ENCODE data around the gene MMP17.

Gene MMP17

GRCh38 chr12:131896080-131896810 is 68.1 kb downstream of the MMP17 start:
- peak; percentile 63 to 71 for DNase-seq

- no peak for DNase-seq
Observed at GRCh38 chr12:131896811-131897270, 68.6 kb downstream of the MMP17 start.

- DNase-seq, result no peak
Observed at GRCh38 chr12:131897276-131897675, 69.1 kb downstream of the MMP17 start.

- no peak for DNase-seq
Observed at GRCh38 chr12:131897875-131898274, 69.7 kb downstream of the MMP17 start.

GRCh38 chr12:131900397-131900796 is 72.2 kb downstream of the MMP17 start:
- no peak for DNase-seq
